Endothelial cell (in vitro differentiated cells): ENCODE measurements around the gene PIAS2. TPM values are rescaled to one million over a fixed set of nuclear protein-coding genes. Genes with fewer than 3 reads are reported as not detected.

Experiments used
- DNase-seq: peaks from one replicate; pipeline ENCODE4 v3.0.0; 2021; ENCODE audit warnings: low spot score
- H3K27ac Mint-ChIP-seq: one replicate; pipeline ENCODE4 v1.8.0; 2021; ENCODE audit warnings: mixed read lengths, inconsistent platforms; ENCODE audit not compliant: unreplicated experiment
- H3K27me3 Mint-ChIP-seq: one replicate; pipeline ENCODE4 v1.8.0; 2021; ENCODE audit warnings: mild to moderate bottlenecking, moderate library complexity, mixed read lengths, inconsistent platforms; ENCODE audit not compliant: unreplicated experiment
- H3K36me3 Mint-ChIP-seq: one replicate; pipeline ENCODE4 v1.8.0; 2021; ENCODE audit warnings: mild to moderate bottlenecking, low read depth, mixed read lengths, inconsistent platforms; ENCODE audit not compliant: unreplicated experiment
- H3K4me1 Mint-ChIP-seq: one replicate; pipeline ENCODE4 v1.8.0; 2021; ENCODE audit warnings: mild to moderate bottlenecking, mixed read lengths, inconsistent platforms; ENCODE audit not compliant: unreplicated experiment
- H3K4me3 Mint-ChIP-seq: one replicate; pipeline ENCODE4 v1.8.0; 2021; ENCODE audit warnings: mild to moderate bottlenecking, mixed read lengths, inconsistent platforms; ENCODE audit not compliant: unreplicated experiment
- H3K9me3 Mint-ChIP-seq: one replicate; pipeline ENCODE4 v1.8.0; 2021; ENCODE audit warnings: mixed read lengths, inconsistent platforms; ENCODE audit not compliant: unreplicated experiment
- CTCF ChIP-seq: fragments of 200-600 bp; sonication (generic); IDR thresholded peaks from one replicate; pipeline ENCODE4 v1.5.0; 2021; ENCODE audit warnings: antibody characterized with exemption; ENCODE audit not compliant: unreplicated experiment
- total RNA-seq: library from RNA; stranded (reverse); fragmentation: NEBNext Ultra II Directional; extraction: Animal tissue kit (Norgen Biotek cat#: 25700); gene quantifications from one replicate; pipeline ENCODE4 v1.2.1, GENCODE V29; 2021; ENCODE audit not compliant: unreplicated experiment

The PIAS2 gene
- total RNA-seq, 1 donor from 2014 or later: 47.5 TPM

GRCh38 chr18:46830633-46831032 lies 86.7 kb downstream of the PIAS2 start:
- Mint-ChIP-seq H3K36me3 (peaks cover 4% of the 10 kb centered on the region), H3K4me3 (no peak overlapping the region), H3K4me1 (no peaks in the 10 kb centered on the region), H3K27ac (no peak overlapping the region), H3K9me3 (no peaks in the 10 kb centered on the region), H3K27me3 (no peaks in the 10 kb centered on the region)
- DNase-seq: no peak
- TF ChIP-seq CTCF: no peak

GRCh38 chr18:46829947-46830346 lies 87.4 kb downstream of the PIAS2 start:
- Mint-ChIP-seq H3K36me3 (peaks cover 4% of the 10 kb centered on the region), H3K4me1 (no peaks in the 10 kb centered on the region), H3K9me3 (no peaks in the 10 kb centered on the region), H3K27me3 (no peaks in the 10 kb centered on the region), H3K4me3 (no peak overlapping the region), H3K27ac (no peak overlapping the region)
- TF ChIP-seq CTCF: no peak
- DNase-seq: no peak

GRCh38 chr18:46829531-46829930 lies 87.8 kb downstream of the PIAS2 start:
- H3K9me3 Mint-ChIP-seq: no peaks in the 10 kb centered on the region
- no peak for TF ChIP-seq CTCF
- no peak overlapping the region for H3K4me3 Mint-ChIP-seq
- H3K4me1 Mint-ChIP-seq: no peaks in the 10 kb centered on the region
- H3K36me3 Mint-ChIP-seq: peaks cover 4% of the 10 kb centered on the region
- no peak overlapping the region for H3K27ac Mint-ChIP-seq
- no peak for DNase-seq
- no peaks in the 10 kb centered on the region for H3K27me3 Mint-ChIP-seq

- Mint-ChIP-seq H3K36me3 (no peaks in the 10 kb centered on the region), H3K27me3 (no peaks in the 10 kb centered on the region), H3K27ac (no peak overlapping the region), H3K9me3 (no peaks in the 10 kb centered on the region), H3K4me3 (no peak overlapping the region), H3K4me1 (no peaks in the 10 kb centered on the region)
- no peak for TF ChIP-seq CTCF
- DNase-seq: no peak
Measured at GRCh38 chr18:46821856-46822711, 95.2 kb downstream of the PIAS2 start.

GRCh38 chr18:46820863-46821262 lies 96.4 kb downstream of the PIAS2 start:
- DNase-seq: no peak
- H3K27me3 Mint-ChIP-seq: no peaks in the 10 kb centered on the region
- H3K36me3 Mint-ChIP-seq: no peaks in the 10 kb centered on the region
- H3K4me1 Mint-ChIP-seq: no peaks in the 10 kb centered on the region
- H3K4me3 Mint-ChIP-seq: no peak overlapping the region
- no peak overlapping the region for H3K27ac Mint-ChIP-seq
- TF ChIP-seq CTCF: no peak
- H3K9me3 Mint-ChIP-seq: no peaks in the 10 kb centered on the region
